PC-9 (cell line): ENCODE results near the gene ITGB8.

ENCODE experiments used
- CTCF ChIP-seq: fragments of 200-600 bp; sonication (generic); conservative IDR thresholded peaks from 2 replicates; pipeline ENCODE4 v1.6.1; 2017; ENCODE audit warnings: mixed run types, antibody characterized with exemption, mild to moderate bottlenecking, moderate library complexity
- EZH2 ChIP-seq: fragments of 200-600 bp; sonication (generic); IDR thresholded peaks from 2 replicates; pipeline ENCODE4 v1.8.0; 2017; ENCODE audit warnings: antibody characterized with exemption, low read depth

- TF ChIP-seq EZH2 (no peak), CTCF (no peak)
Measured at GRCh38 chr7:20395511-20395910, 64.8 kb downstream of the ITGB8 start.
